Ishikawa (cell line): ENCODE measurements around the gene P2RY2.

Experiments
- CREB1 ChIP-seq: IDR thresholded peaks from 2 replicates; pipeline ENCODE4 v1.6.1; 2012; ENCODE audit warnings: low read depth
- EP300 ChIP-seq: IDR thresholded peaks from 2 replicates; pipeline ENCODE4 v1.6.1; 2012; ENCODE audit warnings: borderline replicate concordance
- FOXM1 ChIP-seq: IDR thresholded peaks from 2 replicates; pipeline ENCODE4 v1.6.1; 2012; ENCODE audit warnings: low read depth, borderline replicate concordance
- RAD21 ChIP-seq: IDR thresholded peaks from 2 replicates; pipeline ENCODE4 v1.6.1; 2012; ENCODE audit warnings: low read depth
- TAF1 ChIP-seq: IDR thresholded peaks from 2 replicates; pipeline ENCODE4 v1.6.1; 2012; ENCODE audit warnings: low read depth, mild to moderate bottlenecking
- TEAD4 ChIP-seq: IDR thresholded peaks from 2 replicates; pipeline ENCODE4 v1.6.1; 2012
- ZBTB7A ChIP-seq: IDR thresholded peaks from 2 replicates; pipeline ENCODE4 v1.6.1; 2012; ENCODE audit warnings: low read depth
- TF ChIP-seq, protein P1 (sequence below): IDR thresholded peaks from 2 replicates; pipeline ENCODE4 v1.6.1; 2012; ENCODE audit warnings: low read depth, mild to moderate bottlenecking
- TF ChIP-seq, protein P2 (sequence below): IDR thresholded peaks from 2 replicates; pipeline ENCODE4 v1.6.1; 2012

DNA sequence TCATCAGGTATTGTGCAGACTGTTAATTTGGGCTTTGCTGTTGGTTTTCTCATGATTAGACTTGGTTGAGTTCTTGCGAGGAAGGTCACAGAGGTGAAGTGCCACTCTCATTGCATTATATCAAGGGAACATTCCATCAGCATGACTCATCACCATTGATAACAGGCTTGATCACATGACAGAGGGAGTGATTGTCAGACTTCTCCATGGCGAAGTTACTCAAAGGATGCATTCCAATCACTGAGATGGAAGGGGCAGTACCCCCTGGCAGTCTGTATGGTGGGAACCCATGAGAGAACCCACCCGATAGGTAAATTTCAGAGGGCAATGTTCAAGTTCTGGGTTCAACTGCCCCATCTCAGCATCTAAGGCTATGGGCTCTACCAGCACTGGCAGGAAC, 19.4 kb upstream of the P2RY2 start:
- no peak for TF ChIP-seq FOXM1
- no peak for TF ChIP-seq ZBTB7A
- TF ChIP-seq RAD21, result no peak
- TF ChIP-seq, protein P1, sequence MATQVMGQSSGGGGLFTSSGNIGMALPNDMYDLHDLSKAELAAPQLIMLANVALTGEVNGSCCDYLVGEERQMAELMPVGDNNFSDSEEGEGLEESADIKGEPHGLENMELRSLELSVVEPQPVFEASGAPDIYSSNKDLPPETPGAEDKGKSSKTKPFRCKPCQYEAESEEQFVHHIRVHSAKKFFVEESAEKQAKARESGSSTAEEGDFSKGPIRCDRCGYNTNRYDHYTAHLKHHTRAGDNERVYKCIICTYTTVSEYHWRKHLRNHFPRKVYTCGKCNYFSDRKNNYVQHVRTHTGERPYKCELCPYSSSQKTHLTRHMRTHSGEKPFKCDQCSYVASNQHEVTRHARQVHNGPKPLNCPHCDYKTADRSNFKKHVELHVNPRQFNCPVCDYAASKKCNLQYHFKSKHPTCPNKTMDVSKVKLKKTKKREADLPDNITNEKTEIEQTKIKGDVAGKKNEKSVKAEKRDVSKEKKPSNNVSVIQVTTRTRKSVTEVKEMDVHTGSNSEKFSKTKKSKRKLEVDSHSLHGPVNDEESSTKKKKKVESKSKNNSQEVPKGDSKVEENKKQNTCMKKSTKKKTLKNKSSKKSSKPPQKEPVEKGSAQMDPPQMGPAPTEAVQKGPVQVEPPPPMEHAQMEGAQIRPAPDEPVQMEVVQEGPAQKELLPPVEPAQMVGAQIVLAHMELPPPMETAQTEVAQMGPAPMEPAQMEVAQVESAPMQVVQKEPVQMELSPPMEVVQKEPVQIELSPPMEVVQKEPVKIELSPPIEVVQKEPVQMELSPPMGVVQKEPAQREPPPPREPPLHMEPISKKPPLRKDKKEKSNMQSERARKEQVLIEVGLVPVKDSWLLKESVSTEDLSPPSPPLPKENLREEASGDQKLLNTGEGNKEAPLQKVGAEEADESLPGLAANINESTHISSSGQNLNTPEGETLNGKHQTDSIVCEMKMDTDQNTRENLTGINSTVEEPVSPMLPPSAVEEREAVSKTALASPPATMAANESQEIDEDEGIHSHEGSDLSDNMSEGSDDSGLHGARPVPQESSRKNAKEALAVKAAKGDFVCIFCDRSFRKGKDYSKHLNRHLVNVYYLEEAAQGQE, result no peak
- TF ChIP-seq, protein P2, sequence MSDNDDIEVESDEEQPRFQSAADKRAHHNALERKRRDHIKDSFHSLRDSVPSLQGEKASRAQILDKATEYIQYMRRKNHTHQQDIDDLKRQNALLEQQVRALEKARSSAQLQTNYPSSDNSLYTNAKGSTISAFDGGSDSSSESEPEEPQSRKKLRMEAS, result no peak
- TF ChIP-seq TAF1, result no peak
- peak; percentile 58; the same call in 1 of the 2 replicates for TF ChIP-seq TEAD4
- TF ChIP-seq EP300, result no peak
- no peak for TF ChIP-seq CREB1
